Erythroblast (primary cell): ENCODE measurements around the gene EDNRA.

Source experiments
- GATA1 ChIP-seq: IDR thresholded peaks from 2 replicates; pipeline ENCODE4 v1.6.1; 2011; ENCODE audit warnings: low read depth, mild to moderate bottlenecking, control low read depth, low read length, moderate library complexity
- POLR2A ChIP-seq: IDR thresholded peaks from 2 replicates; pipeline ENCODE4 v1.6.1; 2011; ENCODE audit warnings: mild to moderate bottlenecking, low read length

DNA sequence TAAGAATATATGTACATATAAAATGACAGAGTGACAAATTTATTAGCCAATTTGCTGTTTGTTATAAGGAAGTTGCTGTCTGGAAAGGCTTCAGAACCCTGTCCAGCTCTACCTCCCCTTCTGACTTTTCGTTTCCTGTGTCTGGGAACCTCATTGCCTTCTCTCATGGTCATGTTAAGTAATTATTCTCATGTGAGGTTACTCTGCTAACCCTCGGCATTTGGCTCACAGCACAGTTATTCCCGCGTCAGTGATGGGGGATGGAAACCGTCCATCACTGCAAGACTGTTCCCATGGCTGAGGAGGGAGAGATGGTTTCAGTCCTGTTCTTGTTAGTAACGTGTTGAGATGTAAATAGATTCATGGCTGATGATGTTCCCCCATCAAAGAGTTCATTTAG lies 11.9 kb downstream of the EDNRA start:
- TF ChIP-seq POLR2A (no peak), GATA1 (no peak)
